Measurements from ENCODE around the gene HPSE2.
A peak's percentile ranks its signal among the peaks of the same experiment; 100 is the strongest.

The HPSE2 gene

GRCh38 chr10:98472196-98472595, 763.5 kb downstream of the HPSE2 start:
- no peak for DNase-seq (ENCODE audit: extremely low read depth, low read depth)
- TF ChIP-seq CTCF (IDR thresholded peaks at IDR 0.05; ENCODE audit: low read depth, low read length): no peak

- TF ChIP-seq CTCF (IDR thresholded peaks at IDR 0.05; ENCODE audit: low read depth, low read length): no peak
- no peak for DNase-seq (ENCODE audit: extremely low read depth, low read depth)
Observed at GRCh38 chr10:98470850-98471249, 764.8 kb downstream of the HPSE2 start.

GRCh38 chr10:98469001-98469931, 766.4 kb downstream of the HPSE2 start:
- DNase-seq (ENCODE audit: extremely low read depth, low read depth): no peak
- no peak for TF ChIP-seq CTCF (IDR thresholded peaks at IDR 0.05; ENCODE audit: low read depth, low read length)

GRCh38 chr10:98467506-98468318, 767.9 kb downstream of the HPSE2 start:
- peak; percentile 88 for TF ChIP-seq CTCF (IDR thresholded peaks at IDR 0.05; ENCODE audit: low read depth, low read length)
- peak; percentile 65 for DNase-seq (ENCODE audit: extremely low read depth, low read depth)

GRCh38 chr10:98466861-98467505, 768.7 kb downstream of the HPSE2 start:
- TF ChIP-seq CTCF (IDR thresholded peaks at IDR 0.05; ENCODE audit: low read depth, low read length): no peak
- no peak for DNase-seq (ENCODE audit: extremely low read depth, low read depth)

GRCh38 chr10:98465866-98466265, 769.8 kb downstream of the HPSE2 start:
- TF ChIP-seq CTCF (IDR thresholded peaks at IDR 0.05; ENCODE audit: low read depth, low read length): no peak

More at GRCh38 chr10:98465866-98466265, 769.8 kb downstream of the HPSE2 start:
- no peak for DNase-seq (ENCODE audit: extremely low read depth, low read depth)
